ENCODE measurements around the gene GNAL.
"Not testable (repeated sequence)": the region's sequence is repeated elsewhere in the genome, so short reads cannot be mapped to it uniquely, and the experiment has no call there.

The GNAL gene

GRCh38 chr18:11854554-11854953 is 165.5 kb downstream of the GNAL start:
- DNase-seq: not testable (repeated sequence)

DNA sequence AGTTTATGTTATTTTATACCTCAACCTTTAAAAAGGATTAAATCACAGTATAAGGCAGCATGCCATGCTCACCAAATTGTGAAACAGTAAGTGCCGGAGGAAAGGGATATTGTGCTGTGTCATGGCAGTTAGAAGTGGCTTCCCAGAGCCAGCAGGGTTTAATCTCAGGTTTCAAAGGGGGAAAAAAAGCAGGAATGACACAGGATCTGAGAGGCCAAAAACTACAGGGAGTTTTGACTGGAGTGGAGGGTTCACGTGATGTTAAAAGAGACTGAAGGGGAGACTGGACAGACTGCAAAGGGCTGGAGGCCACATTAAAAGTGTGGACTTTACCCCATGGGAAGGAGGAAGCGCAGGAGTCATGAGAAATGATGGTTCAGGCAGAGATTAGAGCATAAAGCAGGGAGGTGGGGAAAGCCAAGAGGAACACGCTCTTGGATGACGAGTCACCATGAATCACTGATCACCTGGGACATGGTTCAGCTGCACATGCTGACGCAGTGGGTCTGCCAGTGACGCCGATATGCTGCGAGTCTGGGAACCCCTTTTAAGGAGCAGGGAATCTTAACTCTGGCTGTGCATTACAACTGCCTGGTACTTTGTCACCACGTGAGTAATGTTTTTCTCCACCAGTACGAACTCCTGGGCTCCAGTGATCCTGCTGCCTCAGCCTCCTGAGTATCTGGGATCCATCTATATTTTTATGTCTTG is 168.3 kb downstream of the GNAL start:
- no peak for DNase-seq

- DNase-seq: no peak
Measured at GRCh38 chr18:11859282-11859830, 170.3 kb downstream of the GNAL start.

DNA sequence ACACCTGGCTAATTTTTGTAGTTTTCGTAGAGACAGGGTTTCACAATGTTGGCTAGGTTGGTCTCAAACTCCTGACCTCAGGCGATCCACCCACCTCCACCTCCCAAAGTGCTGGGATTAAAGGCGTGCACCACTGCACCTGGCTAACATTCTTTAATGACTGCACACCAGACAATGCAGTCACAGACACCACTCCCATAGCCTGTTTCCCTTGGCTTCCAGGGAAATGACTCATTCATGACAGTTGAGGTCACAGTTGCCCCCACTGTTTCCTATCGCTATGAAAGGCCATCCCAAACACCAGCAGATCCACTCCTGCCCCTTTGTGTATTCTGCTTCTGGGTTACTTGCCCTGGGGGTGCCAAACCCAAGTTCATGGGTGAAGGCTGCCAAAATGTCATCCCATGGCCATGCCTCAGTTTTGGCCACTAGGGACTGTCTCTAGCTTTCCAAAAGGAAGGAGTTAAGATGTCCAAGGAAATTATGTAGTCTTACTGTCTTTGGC is 170.9 kb downstream of the GNAL start:
- no peak for DNase-seq

- DNase-seq: no peak
Measured at GRCh38 chr18:11860594-11861450, 171.8 kb downstream of the GNAL start.

- DNase-seq: no peak
Measured at GRCh38 chr18:11861583-11862288, 172.7 kb downstream of the GNAL start.

DNA sequence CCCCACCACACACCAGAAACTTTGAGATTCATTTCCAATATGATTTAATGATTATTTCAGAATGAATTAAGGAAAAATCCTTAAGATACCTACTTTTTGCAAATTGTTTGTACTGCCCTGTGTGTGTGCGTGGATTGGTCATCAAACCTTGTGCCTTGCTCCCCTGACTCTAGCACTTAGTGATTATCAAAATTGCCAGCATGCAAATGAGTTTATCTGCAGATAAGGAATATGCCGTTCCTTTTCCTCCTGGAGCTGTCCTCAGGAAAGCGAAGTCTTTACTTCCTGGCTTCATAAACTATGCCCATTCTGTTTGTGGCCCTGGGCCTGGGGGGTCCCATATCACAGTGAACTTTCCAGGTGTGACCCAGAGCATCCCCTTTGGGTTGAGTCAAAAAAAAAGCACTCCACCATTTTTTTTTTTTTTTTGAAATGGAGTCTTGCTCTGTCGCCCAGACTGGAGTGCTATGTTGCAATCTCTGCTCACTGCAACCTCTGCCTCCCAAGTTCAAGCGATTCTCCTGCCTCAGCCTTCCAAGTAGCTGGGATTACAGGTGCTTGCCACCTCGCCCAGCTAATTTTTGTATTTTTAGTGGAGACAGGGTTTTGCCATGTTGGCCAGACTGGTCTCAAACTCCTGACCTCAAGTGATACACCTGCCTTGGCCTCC is 173.5 kb downstream of the GNAL start:
- no peak for DNase-seq

GRCh38 chr18:11864471-11864870 is 175.4 kb downstream of the GNAL start:
- no peak for DNase-seq

DNA sequence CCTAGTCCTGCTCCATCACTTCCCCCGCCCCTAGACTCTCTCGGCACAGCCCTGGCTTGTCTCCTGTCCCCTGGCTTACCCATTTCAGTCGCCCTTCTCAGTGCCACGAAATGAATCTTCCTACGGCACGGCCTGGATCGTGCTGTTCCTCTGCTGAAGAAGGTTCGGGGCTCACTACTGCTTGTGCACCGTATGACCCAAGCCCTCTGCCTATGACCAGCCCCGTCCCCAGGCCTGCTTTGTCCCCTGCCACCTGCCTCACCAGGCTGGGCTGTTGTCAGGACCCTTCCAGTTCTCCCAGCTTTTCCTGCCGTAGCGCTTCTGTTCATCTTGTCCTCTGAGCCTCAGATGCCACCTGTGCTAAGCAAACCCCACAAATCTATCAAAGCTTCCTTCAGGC is 176.0 kb downstream of the GNAL start:
- DNase-seq: no peak

DNA sequence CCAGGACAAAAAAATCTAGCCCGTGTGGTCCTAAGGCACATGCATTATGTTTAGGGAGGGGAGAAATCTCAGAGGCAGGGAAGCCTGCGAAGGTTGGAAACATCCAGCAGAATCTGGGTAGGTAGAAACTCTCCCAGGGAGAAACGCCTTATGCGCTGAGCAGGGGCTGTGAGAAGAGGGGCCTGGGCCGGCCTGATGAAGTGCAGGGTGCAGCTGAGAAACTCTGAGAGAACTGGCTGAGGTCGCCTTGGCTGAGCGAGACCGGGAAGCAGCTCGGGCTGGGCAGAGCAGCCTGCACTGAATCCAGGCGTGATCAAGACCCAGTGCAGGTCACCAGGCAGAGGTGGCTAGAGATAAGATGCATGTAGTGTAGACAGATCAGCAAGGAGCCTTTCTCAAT is 177.3 kb downstream of the GNAL start:
- no peak for DNase-seq

DNA sequence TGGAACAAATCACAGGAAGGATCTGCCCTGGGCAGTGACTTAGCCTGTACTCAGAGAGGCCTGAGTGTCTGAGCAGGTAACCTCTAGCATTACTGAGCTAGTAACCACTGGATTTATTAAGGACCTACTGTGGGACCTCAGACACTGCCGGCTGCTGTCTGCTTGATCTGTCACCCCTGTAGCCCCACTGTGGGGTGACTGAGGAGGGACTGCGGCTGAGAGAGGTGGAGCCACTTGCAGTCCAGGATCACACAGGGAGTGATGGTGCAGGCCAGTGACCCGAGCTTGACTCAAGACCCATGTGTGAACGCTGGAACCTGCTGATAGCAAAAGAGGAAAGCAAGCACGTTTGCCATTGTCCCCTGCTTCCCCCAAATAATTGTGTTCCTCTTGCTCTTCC is 177.7 kb downstream of the GNAL start:
- DNase-seq: no peak

DNA sequence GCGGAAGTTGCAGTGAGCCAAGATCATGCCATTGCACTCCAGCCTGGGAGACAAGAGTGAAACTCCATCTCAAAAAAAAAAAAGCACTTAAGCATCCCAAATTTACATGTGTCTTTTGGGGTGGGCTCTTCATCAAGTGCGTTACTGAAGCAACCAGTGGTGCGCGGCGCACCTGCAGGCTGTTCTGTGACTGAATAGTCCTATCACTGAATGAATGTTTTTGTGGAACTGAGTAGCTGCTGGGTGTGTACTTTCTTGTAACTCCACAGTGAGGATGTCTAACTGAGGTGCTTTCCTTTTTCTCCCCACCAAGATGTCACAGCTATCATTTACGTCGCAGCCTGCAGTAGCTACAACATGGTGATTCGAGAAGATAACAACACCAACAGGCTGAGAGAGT is 179.2 kb downstream of the GNAL start:
- no peak for DNase-seq

DNA sequence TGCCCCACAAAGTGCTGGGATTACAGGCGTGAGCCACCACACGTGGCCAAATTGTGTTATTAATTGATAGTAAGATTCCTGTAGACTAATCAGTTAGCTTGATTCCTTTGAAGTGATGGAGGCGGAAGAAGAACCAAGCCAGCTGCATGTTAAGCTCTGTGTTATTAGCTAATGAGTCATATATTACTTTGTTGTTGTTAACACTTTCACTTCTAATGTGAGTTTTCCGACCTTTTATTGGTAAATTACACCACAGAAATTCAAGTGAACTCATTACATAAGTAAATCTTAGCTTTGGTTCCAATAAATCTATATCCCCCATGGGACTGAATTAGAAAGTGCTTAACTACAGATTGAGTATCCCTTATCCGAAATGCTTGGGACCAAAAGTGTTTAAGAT is 182.4 kb downstream of the GNAL start:
- no peak for DNase-seq

DNA sequence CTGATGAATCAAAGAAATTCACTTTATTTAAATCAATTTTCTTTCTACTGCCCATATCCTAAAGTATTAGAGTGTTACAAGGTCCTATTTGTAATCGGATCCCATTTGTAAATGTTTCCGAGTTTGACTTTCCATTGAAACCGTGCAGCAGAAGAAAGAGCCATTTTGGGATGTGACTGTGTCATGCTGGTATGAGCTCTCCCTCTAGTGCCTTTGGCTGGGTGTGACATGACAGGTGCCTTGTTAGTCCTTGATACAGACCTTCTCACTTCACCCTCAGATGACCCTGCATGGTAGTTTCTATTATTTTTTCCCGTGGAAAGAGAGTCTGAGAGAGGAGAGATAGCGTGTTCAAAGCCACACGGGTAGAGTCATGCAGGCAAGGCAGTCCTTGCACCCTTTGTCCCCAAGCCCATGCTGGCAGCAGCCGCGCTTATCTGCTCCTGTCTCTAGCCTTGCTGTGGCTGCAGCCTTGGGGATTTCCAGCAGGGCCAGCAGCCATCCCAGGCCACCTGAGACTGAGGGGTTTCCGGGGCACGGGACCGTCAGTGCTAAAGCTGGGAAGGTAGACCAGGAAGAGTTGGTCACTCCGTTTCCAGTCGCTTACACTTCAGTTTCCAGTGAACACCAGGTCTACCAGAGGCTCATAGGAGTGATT is 183.5 kb downstream of the GNAL start:
- no peak for DNase-seq

DNA sequence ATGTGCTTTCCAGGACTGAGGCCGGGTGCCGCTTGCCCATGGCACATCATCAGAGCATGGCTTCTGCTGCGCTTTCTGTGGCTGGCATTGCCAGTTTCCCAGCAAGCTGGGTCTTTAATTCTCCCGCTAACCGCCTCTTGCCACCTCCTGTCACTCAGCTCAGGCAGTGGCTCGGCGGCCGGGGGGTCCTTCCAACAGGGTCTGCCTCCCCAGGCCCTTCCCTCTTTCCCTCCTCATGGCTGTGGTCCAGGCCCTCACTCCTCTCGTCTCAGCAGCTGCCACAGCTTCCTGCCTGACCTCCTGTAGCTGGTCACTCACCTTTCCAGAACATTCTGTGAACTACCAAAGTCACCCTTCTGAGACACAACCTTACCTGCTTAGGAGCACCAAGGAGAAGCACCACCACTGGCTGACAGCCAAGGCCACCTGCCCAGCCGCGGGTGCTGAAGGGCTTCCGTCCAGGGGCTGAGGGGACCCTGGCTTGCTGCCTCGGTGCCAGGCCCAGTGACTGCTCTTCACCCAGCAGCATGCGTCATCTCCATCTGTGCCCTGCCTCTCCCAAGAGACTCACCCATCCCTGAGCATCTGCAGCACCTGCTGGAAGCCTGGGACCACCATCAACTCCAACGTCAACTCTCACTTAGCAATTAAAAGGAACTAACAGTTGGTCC is 184.7 kb downstream of the GNAL start:
- no peak for DNase-seq

- DNase-seq: no peak
Measured at GRCh38 chr18:11874676-11875075, 185.6 kb downstream of the GNAL start.

- DNase-seq: no peak
Measured at GRCh38 chr18:11877497-11878135, 188.6 kb downstream of the GNAL start.

DNA sequence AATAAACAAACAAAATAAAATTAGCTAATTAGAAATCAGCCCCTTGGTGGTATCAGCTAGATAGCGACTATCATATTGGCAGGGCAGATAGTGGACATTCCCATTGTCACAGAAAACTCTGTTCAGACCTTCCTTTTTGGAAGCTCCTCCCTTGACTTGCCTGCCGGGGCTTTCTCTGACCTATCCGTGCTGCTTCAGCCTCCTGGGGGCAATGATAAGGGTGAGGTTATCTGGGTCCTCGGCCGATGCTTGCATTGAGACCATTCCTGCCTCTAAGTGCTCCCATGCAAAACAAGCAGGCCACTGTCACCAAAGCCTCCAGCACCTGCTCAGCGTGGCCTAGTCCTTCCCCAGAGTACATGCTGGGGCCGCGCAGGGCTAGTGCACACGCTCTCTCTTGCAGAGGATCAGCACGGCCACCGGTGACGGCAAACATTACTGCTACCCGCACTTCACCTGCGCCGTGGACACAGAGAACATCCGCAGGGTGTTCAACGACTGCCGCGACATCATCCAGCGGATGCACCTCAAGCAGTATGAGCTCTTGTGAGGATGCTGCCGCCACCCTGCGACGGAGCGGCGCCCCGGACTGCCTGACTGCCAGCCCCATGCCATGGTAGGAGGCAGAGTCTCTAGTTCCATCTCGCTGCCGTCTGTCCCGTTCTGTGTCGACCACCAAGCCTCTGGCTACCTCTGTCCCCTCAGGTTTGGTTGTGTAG is 191.7 kb downstream of the GNAL start:
- no peak for DNase-seq

- DNase-seq: no peak
Measured at GRCh38 chr18:11882636-11883035, 193.6 kb downstream of the GNAL start.

DNA sequence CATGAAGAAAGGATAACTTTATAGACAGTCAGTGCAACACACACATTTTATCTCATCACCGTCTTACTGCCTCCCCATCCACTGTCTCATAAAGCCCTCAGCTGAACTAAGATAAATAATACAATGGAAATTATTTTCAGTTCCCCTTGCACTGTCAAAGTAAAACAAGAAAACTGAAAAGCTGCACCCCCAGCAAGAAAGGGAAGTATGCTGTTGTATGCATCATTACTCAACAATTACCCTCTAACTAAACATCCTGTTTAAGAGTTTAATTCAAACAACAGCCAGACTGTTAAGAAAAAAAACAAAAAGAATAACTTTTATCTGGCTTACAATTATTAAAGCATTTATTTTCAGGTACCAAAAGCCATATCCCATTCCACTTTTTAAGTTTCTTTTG is 194.1 kb downstream of the GNAL start:
- no peak for DNase-seq
